DMS53 treated with DMSO at 0.1 percent for 48 hours (cell line): ENCODE results near the gene GLS2.
A peak's percentile ranks its signal among the peaks of the same experiment; 100 is the strongest.
"Not testable (repeated sequence)": the region's sequence is repeated elsewhere in the genome, so short reads cannot be mapped to it uniquely, and the experiment has no call there.

Experiments used
- DNase-seq: peaks from one replicate; lab custom pipeline; 2025; ENCODE audit not compliant: unreplicated experiment; lab: John Stamatoyannopoulos, UW

GLS2 gene

DNA sequence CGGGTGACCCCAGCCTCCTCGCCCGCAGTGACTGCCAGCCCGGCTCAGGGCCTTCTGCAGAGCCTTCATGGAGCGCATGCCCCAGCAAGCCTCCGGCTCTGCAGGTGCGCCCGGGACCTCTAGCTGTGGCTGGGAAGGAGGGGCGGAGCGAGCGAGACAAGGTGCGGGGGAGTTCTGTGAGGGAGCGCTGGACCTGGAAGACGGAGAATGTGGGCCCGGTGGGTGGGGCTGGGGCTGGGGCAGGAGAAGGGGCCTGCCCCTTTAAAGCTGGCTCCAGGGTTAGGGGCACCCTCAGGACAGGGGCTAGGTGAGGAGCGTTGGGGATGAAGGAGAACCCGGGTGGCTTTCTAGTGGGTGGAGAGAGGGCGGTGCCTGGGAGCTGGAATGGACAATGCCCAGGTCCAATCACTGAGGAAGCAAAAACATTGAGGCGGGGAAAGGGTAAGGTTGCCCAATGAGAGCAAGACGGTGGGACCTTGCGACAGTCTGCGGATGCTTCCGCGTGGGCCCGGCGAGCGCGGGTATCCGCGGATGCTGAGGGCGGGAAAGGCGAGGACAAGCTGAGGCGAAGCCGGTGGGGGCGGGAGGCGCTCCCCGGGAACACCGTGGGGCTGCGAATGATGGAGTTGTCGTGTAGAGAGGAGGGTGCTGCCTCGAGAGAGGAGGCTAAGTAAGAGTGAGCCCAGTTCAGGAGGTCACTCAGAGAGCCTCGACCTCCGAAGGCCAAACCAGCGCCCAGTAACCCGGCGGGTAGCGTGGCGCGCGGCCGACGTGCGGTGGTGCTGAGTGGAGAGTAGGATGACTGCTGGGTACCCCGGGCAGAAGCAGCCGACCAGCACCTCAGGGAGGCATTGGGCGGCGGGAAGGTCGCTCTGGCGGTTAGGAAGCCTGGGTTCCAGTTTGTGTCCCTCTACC, at the start of gene GLS2:
Gene GLS2, minus strand, starts transcription at position 121 of the 915 bp plus-strand sequence. Its CDS starts 43 bp downstream, at position 78.
- DNase-seq, result peak; percentile 90

GRCh38 chr12:56537546-56537945, 49.6 kb upstream of the GLS2 start:
- DNase-seq, result no peak

- no peak for DNase-seq
Measured at GRCh38 chr12:56530390-56531055, 42.6 kb upstream of the GLS2 start.

GRCh38 chr12:56529656-56530055, 41.7 kb upstream of the GLS2 start:
- DNase-seq, result no peak

DNA sequence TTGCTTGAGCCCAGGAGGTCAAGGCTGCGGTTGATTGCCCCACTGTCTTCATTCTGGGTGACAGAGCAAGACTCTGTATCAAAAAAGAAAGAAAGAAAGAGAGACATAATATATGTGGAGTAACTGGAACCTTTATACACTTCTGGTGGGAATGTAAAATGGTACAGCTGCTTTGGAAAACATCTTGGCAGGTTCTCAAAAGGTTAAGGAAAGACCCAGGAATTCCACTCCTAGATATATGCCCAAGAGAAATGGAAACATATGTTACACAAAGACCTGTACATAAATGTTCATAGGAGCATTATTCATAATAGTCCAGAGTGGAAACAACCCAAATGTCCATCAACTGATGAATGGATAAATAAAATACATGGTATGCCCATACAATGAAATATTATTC, 40.9 kb upstream of the GLS2 start:
- no peak for DNase-seq

- no peak for DNase-seq
Measured at GRCh38 chr12:56522411-56523193, 34.6 kb upstream of the GLS2 start.

DNA sequence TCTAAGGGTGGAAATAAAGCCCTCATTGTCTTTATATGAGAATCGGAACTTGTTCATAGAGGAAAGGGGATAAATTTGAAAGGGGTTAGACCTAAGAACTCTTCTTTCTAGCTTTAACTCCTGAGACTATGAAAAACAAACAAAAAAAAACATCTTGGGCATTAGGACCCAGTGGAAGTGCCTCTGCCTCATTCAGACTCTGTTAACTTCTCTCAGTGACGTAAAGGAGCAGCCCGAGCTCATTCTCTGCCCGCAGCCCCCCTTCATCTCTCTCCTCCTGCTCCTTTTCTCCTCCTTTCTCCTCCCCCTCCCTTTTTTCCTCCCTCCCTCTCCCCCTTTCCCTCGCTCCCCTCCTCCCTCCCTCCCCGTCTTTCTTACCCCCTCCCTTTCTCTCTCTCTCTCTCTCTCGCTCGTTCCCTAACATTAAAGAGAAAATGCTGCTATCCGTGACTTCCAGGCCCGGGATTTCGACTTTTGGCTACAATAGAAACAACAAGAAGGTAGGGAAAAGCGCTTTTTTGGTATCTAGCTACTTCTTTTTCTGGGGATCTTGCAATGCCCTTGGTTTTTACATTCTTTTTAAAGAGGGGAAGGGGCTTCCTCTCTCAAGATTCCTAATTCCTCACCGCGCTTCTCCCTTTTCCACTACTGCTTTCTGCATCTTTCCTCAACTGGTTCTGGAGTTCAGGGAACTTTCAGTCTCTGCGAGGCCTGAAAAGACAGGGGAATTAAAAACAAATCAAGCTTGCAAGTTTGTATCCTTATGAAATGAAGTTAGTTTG, 33.8 kb upstream of the GLS2 start, which contains the start of gene RBMS2:
Gene RBMS2, plus strand, starts transcription at position 231 of the 782 bp plus-strand sequence. Its CDS starts 204 bp downstream, at position 435.
- DNase-seq, result peak; percentile 55

GRCh38 chr12:56521209-56521589, 33.2 kb upstream of the GLS2 start:
- no peak for DNase-seq

- DNase-seq, result no peak
Measured at GRCh38 chr12:56520506-56520905, 32.5 kb upstream of the GLS2 start.

DNA sequence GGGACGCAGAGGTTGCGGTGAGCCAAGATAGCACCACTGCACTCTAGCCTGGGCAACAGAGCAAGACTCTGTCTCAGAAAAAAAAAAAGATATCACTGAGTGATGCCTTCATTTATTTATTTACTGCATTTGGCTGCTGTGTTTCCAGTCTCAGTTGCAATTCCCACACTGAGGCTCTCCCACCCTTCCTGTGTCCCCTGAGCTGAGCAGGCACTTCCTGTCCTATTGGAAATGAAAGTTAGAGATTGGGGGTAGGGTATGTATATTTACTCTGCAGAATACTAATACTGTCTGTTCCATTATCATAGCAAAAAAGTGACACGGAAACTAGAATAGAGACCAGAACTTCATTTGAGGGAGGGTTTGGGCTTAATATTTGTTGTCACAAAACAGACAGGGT, 32.1 kb upstream of the GLS2 start:
- DNase-seq, result no peak

DNA sequence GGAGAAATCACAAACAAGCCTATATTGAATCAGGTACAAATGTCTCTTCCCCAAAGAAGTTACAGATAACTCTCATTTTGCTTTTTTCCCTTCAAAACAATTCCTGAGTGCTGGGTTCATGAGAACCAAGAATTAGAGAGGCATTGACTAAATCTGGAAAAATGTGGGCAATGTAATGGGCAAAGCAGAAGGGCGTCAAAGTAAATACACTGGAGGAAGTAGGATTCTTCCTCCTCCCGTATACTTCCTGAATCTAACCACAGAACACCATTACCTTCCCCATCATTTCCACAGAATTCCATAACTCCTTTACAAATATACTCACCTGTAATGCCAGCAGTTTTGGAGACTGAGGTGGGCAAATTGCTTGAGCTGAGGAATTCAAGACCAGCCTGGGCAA, 30.6 kb upstream of the GLS2 start:
- DNase-seq, result no peak

GRCh38 chr12:56517854-56518253, 29.9 kb upstream of the GLS2 start:
- DNase-seq, result no peak

- DNase-seq, result not testable (repeated sequence)
Measured at GRCh38 chr12:56514014-56514318, 26.0 kb upstream of the GLS2 start.

GRCh38 chr12:56510786-56511185, 22.8 kb upstream of the GLS2 start:
- DNase-seq, result no peak

DNA sequence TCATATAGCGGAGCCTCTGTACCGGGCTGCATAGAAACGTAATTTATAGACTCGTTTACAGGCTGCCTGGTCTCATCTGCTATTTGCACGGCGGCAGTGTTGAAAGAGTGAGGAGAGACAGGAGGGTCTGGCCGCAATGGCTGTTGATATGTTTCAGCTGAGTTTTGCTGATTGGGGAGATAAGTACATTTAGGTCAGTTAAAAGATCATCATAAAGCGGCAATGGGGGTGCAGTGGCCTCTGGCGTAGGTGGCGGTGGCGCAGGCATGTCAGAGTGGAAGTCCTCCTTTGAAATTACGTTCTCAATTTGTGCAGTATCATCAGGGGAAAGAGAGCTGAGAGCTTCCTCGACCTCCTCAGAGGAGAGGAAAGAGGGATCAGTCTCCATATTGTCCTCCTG, 11.9 kb upstream of the GLS2 start:
- DNase-seq, result not testable (repeated sequence)

- not testable (repeated sequence) for DNase-seq
Measured at GRCh38 chr12:56499452-56499851, 11.5 kb upstream of the GLS2 start.

GRCh38 chr12:56498126-56498902, 10.4 kb upstream of the GLS2 start:
- DNase-seq, result not testable (repeated sequence)

GRCh38 chr12:56496704-56497103, 8.7 kb upstream of the GLS2 start:
- DNase-seq, result not testable (repeated sequence)

- DNase-seq, result not testable (repeated sequence)
Measured at GRCh38 chr12:56494481-56494880, 6.5 kb upstream of the GLS2 start.

GRCh38 chr12:56494106-56494415, 6.1 kb upstream of the GLS2 start:
- not testable (repeated sequence) for DNase-seq
